Fibroblast of skin of back (primary cell): ENCODE data around the gene PITPNM1.

Experiments
- DNase-seq: peaks from one replicate; pipeline ENCODE4 v3.0.0-alpha.2; 2013

PITPNM1 gene

DNA sequence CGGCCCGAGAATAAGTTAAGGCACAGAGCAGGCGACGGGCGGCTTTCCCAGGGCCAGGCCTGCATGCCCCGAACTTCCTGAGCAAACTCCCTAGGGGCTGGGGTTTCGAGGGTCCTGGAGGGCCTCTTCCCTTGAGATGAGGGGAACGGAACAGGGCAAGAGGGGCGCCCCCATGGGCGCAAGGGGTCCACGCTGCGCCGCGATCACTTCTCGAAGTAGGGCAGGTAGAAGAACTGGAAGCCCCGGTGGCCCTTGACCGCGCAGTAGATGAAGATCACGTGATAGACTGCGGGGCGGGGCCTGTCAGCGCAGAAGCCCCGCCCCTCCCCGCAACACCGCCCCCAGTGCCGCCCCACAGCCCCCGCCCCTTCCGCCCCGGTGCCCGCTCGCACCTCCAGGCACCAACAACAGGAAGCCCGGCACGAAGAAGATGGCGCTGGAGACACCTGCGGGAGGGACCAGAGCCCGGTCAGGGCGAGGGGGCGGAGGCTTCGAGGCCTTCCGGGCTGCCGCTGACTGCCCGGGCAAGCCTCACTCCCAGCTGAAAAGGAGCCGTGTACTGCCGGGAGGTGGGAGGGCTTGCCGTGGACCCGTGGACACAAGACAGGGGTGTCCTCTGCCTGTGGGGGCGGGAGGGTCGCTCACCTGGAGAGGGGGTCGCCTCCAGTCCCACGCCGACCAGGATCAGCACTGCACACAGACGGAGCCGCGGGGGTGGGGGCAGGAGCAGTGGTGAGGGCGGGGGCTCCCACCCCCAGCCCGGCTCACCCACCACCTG, 40.6 kb downstream of the PITPNM1 start:
- peak; percentile 72 for DNase-seq

GRCh38 chr11:67463680-67464410, 41.3 kb downstream of the PITPNM1 start:
- no peak for DNase-seq

DNA sequence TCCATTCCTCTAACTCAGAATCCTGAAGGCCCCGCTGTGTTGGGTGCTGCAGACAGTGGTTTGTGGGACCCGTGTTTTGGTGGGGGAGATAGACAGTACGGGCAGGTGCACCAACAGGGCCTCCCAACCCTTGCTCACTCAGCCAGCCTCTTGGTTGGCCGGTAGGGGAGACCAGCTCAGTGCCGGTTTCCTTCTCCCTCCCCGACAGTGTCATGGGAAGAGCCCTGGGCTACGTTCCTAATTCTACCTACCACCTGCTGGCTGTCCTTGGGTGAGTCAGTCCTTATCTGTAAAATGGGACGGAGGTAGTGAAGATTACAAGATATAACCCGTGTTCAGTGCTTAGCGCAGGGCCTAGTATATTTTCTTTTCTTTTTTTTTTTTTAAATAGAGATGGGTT, 42.0 kb downstream of the PITPNM1 start:
- no peak for DNase-seq

GRCh38 chr11:67458266-67458665, 46.9 kb downstream of the PITPNM1 start:
- no peak for DNase-seq

DNA sequence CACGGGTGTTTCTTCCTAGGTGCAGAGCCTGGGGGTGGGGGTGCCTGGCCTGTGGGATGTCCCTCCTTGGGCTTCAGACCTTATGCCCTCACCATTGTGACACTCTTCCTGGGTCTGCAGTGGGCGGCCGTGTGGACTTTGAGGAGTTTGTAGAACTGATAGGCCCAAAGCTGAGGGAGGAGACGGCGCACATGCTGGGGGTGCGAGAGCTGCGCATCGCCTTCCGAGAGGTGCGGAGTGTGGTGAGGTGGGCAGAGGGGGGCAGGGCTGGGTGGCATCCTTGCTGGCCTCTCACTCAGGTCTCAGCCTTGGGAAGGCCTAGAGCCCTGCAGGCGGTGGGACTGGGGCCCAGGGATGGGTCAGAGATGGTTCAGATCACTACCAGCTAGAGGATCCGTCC, 47.7 kb downstream of the PITPNM1 start:
- DNase-seq, result no peak

- DNase-seq, result no peak
Observed at GRCh38 chr11:67456068-67456705, 49.0 kb downstream of the PITPNM1 start.

DNA sequence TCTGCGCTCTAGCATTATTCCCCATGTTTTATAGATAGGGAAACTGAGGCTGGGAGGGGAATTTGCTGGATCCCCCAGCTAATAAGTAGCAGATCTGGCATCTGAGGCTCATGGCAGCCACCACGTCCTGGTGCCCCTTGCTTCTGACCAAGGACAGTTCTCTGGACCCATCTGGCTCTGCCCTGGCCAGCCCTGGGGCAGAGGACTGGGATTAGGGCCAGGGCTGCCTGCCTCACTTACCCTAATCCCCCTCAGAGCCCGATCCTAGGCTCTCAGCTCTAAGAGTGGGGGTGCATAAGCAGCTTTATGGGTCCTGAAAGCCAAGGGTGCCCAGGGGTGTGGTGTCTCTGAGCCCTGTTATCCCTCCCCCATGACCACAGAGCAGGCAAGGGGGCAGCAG, 50.1 kb downstream of the PITPNM1 start, which contains the start of gene CABP4:
Gene CABP4, plus strand, starts transcription at position 301 of the 400 bp plus-strand sequence. Its CDS starts 70 bp downstream, at position 371.
- no peak for DNase-seq

- no peak for DNase-seq
Observed at GRCh38 chr11:67453816-67454732, 51.1 kb downstream of the PITPNM1 start.

- DNase-seq, result no peak
Observed at GRCh38 chr11:67452141-67452952, 52.8 kb downstream of the PITPNM1 start, which contains the start of gene GPR152. TSS of gene GPR152 (minus strand) at chr11:67452729. CDS start at chr11:67452724, 5 bp downstream.

DNA sequence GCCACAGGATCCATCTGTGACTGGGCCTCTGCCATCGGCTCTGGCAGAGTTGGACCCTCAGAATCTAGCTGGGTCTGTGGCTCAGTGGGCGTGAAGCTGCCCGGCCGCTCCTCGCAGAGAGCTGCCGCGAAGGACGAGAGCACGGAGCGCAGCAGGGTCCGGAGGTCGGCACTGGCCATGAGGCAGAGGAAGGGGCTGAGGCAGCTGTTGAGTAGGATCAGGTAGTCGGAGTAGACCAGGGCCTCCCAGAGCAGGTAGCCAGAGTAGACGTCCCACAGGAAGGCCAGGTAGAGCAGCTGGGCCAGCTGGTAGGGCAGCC, 53.5 kb downstream of the PITPNM1 start:
- DNase-seq, result no peak

GRCh38 chr11:67450796-67451657, 54.1 kb downstream of the PITPNM1 start:
- DNase-seq, result no peak

DNA sequence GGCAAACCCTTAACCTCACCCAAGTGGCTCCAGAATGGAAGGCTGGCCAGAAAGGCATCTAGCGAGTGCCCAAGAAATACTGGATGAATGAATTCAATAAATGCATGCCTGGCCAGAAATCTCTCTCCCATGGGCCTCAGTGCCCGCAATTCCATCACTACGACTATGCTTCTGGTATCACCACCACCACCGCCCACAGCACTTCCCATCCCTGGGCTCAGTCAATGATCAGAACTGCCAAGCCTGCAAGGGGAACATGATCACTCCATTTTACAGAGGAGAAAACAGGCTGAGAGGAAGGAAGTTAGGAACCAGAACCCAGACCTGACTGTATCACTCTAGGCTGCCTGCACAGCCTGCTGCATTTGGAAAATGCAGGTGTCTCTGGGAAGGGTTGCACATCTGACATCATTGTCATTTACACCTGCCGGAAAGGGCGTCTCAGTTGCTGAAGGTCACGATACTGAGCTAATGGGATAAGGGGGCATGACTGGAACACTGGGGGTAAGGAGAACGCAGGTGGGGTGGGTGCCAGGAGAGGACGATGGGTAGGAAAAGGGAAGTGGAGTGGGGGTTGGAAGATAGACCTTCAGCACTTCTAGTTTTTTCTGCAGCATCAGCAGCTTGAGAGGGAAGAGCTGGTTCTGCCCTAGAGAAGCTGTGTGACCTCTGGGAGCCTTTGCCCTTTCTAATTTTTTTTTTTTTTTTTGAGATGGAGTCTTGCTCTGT, 55.9 kb downstream of the PITPNM1 start:
- DNase-seq, result no peak

GRCh38 chr11:67448220-67448609, 56.9 kb downstream of the PITPNM1 start:
- DNase-seq, result no peak

GRCh38 chr11:67445515-67445914, 59.6 kb downstream of the PITPNM1 start:
- no peak for DNase-seq

- no peak for DNase-seq
Observed at GRCh38 chr11:67442504-67443404, 62.4 kb downstream of the PITPNM1 start.
